ENCODE data around the gene SLC39A12. TPM values are rescaled to one million over a fixed set of nuclear protein-coding genes. Genes with fewer than 3 reads are reported as not detected.

SLC39A12 gene
- total and polyA plus RNA-seq, 2 of the 8 experiments (the other 6 are each of a cell fraction or from before 2014, with no cell fraction given): not detected

DNA sequence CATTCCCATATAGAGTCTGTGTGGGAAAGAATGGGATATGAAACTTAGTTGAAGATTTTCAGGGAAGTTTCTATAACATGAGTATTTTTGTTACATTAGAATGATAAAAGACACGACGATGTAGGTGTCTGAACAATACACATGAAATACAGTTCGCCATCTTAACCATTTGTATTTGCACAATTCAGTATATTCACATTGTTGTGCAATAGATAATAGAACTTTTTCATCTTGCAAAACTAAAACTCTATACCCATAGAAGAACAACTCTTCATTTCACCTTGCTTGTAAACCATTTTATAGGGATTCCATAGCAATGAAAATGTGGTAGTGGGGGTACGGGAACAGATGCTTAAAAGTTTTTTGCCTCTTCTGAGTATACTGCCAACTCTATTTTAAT lies 32.8 kb downstream of the SLC39A12 start (continued):
- TF ChIP-seq, protein P1, sequence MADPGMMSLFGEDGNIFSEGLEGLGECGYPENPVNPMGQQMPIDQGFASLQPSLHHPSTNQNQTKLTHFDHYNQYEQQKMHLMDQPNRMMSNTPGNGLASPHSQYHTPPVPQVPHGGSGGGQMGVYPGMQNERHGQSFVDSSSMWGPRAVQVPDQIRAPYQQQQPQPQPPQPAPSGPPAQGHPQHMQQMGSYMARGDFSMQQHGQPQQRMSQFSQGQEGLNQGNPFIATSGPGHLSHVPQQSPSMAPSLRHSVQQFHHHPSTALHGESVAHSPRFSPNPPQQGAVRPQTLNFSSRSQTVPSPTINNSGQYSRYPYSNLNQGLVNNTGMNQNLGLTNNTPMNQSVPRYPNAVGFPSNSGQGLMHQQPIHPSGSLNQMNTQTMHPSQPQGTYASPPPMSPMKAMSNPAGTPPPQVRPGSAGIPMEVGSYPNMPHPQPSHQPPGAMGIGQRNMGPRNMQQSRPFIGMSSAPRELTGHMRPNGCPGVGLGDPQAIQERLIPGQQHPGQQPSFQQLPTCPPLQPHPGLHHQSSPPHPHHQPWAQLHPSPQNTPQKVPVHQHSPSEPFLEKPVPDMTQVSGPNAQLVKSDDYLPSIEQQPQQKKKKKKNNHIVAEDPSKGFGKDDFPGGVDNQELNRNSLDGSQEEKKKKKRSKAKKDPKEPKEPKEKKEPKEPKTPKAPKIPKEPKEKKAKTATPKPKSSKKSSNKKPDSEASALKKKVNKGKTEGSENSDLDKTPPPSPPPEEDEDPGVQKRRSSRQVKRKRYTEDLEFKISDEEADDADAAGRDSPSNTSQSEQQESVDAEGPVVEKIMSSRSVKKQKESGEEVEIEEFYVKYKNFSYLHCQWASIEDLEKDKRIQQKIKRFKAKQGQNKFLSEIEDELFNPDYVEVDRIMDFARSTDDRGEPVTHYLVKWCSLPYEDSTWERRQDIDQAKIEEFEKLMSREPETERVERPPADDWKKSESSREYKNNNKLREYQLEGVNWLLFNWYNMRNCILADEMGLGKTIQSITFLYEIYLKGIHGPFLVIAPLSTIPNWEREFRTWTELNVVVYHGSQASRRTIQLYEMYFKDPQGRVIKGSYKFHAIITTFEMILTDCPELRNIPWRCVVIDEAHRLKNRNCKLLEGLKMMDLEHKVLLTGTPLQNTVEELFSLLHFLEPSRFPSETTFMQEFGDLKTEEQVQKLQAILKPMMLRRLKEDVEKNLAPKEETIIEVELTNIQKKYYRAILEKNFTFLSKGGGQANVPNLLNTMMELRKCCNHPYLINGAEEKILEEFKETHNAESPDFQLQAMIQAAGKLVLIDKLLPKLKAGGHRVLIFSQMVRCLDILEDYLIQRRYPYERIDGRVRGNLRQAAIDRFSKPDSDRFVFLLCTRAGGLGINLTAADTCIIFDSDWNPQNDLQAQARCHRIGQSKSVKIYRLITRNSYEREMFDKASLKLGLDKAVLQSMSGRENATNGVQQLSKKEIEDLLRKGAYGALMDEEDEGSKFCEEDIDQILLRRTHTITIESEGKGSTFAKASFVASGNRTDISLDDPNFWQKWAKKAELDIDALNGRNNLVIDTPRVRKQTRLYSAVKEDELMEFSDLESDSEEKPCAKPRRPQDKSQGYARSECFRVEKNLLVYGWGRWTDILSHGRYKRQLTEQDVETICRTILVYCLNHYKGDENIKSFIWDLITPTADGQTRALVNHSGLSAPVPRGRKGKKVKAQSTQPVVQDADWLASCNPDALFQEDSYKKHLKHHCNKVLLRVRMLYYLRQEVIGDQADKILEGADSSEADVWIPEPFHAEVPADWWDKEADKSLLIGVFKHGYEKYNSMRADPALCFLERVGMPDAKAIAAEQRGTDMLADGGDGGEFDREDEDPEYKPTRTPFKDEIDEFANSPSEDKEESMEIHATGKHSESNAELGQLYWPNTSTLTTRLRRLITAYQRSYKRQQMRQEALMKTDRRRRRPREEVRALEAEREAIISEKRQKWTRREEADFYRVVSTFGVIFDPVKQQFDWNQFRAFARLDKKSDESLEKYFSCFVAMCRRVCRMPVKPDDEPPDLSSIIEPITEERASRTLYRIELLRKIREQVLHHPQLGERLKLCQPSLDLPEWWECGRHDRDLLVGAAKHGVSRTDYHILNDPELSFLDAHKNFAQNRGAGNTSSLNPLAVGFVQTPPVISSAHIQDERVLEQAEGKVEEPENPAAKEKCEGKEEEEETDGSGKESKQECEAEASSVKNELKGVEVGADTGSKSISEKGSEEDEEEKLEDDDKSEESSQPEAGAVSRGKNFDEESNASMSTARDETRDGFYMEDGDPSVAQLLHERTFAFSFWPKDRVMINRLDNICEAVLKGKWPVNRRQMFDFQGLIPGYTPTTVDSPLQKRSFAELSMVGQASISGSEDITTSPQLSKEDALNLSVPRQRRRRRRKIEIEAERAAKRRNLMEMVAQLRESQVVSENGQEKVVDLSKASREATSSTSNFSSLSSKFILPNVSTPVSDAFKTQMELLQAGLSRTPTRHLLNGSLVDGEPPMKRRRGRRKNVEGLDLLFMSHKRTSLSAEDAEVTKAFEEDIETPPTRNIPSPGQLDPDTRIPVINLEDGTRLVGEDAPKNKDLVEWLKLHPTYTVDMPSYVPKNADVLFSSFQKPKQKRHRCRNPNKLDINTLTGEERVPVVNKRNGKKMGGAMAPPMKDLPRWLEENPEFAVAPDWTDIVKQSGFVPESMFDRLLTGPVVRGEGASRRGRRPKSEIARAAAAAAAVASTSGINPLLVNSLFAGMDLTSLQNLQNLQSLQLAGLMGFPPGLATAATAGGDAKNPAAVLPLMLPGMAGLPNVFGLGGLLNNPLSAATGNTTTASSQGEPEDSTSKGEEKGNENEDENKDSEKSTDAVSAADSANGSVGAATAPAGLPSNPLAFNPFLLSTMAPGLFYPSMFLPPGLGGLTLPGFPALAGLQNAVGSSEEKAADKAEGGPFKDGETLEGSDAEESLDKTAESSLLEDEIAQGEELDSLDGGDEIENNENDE (IDR thresholded peaks at IDR 0.05; ENCODE audit: insufficient replicate concordance, low read length): no peak
- TF ChIP-seq NANOG (IDR thresholded peaks at IDR 0.05; ENCODE audit: insufficient read depth, low read depth, low read length, poor library complexity, severe bottlenecking): no peak
- no peak for TF ChIP-seq GABPA (IDR thresholded peaks at IDR 0.05; ENCODE audit: borderline replicate concordance, insufficient read depth, low read length)
- TF ChIP-seq, protein P2, sequence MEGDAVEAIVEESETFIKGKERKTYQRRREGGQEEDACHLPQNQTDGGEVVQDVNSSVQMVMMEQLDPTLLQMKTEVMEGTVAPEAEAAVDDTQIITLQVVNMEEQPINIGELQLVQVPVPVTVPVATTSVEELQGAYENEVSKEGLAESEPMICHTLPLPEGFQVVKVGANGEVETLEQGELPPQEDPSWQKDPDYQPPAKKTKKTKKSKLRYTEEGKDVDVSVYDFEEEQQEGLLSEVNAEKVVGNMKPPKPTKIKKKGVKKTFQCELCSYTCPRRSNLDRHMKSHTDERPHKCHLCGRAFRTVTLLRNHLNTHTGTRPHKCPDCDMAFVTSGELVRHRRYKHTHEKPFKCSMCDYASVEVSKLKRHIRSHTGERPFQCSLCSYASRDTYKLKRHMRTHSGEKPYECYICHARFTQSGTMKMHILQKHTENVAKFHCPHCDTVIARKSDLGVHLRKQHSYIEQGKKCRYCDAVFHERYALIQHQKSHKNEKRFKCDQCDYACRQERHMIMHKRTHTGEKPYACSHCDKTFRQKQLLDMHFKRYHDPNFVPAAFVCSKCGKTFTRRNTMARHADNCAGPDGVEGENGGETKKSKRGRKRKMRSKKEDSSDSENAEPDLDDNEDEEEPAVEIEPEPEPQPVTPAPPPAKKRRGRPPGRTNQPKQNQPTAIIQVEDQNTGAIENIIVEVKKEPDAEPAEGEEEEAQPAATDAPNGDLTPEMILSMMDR (IDR thresholded peaks at IDR 0.05; ENCODE audit: control extremely low read depth in 1 of 3, insufficient read depth in 1 of 3, low read depth in 1 of 3, low read length in 3 of 3): no peak
- no peak for TF ChIP-seq SRF (IDR thresholded peaks at IDR 0.05; ENCODE audit: low read depth, low read length)
- TF ChIP-seq POU5F1 (IDR thresholded peaks at IDR 0.05; ENCODE audit: low read depth, low read length): no peak
- no peak for TF ChIP-seq SIN3A (conservative IDR thresholded peaks at IDR 0.05 in 1 of 2, IDR thresholded peaks at IDR 0.05 in 1 of 2; ENCODE audit: low read depth in 1 of 2, low read length in 2 of 2)
- no peak for TF ChIP-seq KDM1A (IDR thresholded peaks at IDR 0.05; ENCODE audit: borderline replicate concordance, low read length)
